IMR-90 (cell line): ENCODE results near the gene TMEM135. TPM values are rescaled to one million over a fixed set of nuclear protein-coding genes. Genes with fewer than 3 reads are reported as not detected.

Experiments
- ATAC-seq: fragments of 200-7000 bp; cut with Tn5 transposase; 2 replicates; pipeline ENCODE4 v1.9.1; 2020; ENCODE audit warnings: low read depth, mild to moderate bottlenecking, moderate library complexity
- BruUV-seq: library from RNA; stranded (reverse); fragments of 400-500 nt; replicated peaks from 2 replicates; lab custom pipeline; 2021; lab: Mats Ljungman, UMichigan
- CTCF ChIA-PET: fragments of 300-600 bp; formaldehyde crosslinking; extraction: SDS; loops from one replicate; lab custom pipeline; 2021; ENCODE audit warnings: antibody characterized with exemption; lab: Yijun Ruan, JAX
- POLR2A ChIA-PET: fragments of 300-600 bp; sonication (Branson Sonifier 250); formaldehyde crosslinking; loops from one replicate; lab custom pipeline; 2022; ENCODE audit warnings: antibody characterized with exemption; ENCODE audit not compliant: unreplicated experiment; lab: Charles Lee
- DNase-seq: peaks from one replicate; pipeline ENCODE4 v3.0.0; 2013
- H2AFZ ChIP-seq: replicated peaks from 2 replicates; pipeline ENCODE3; 2013; ENCODE audit warnings: low read length, mild to moderate bottlenecking; ENCODE audit not compliant: poor library complexity
- H2AK5ac ChIP-seq: 2 replicates; pipeline ENCODE4 v1.6.1; 2013; ENCODE audit warnings: low read depth, low read length, inconsistent platforms
- H2AK9ac ChIP-seq: replicated peaks from 2 replicates; pipeline ENCODE3; 2013; ENCODE audit warnings: mild to moderate bottlenecking, low read depth, low read length, moderate library complexity; ENCODE audit not compliant: poor library complexity
- H2BK120ac ChIP-seq: 2 replicates; pipeline ENCODE4 v1.6.1; 2013; ENCODE audit warnings: low read depth, low read length, inconsistent platforms
- H2BK15ac ChIP-seq: 3 replicates; pipeline ENCODE4 v1.6.1; 2013; ENCODE audit warnings: low read depth, low read length, inconsistent platforms
- H2BK20ac ChIP-seq: 2 replicates; pipeline ENCODE4 v1.6.1; 2013; ENCODE audit warnings: low read depth, mild to moderate bottlenecking, inconsistent platforms, low read length, moderate library complexity
- H2BK5ac ChIP-seq: 2 replicates; pipeline ENCODE4 v1.6.1; 2013; ENCODE audit warnings: mild to moderate bottlenecking, low read depth, low read length, inconsistent platforms; ENCODE audit not compliant: poor library complexity, severe bottlenecking
- H3K14ac ChIP-seq: replicated peaks from 2 replicates; pipeline ENCODE4 v1.6.1; 2013; ENCODE audit warnings: low read depth, low read length, inconsistent platforms
- H3K18ac ChIP-seq: 2 replicates; pipeline ENCODE4 v1.6.1; 2013; ENCODE audit warnings: low read depth, low read length, control low read depth
- H3K23ac ChIP-seq: 2 replicates; pipeline ENCODE4 v1.6.1; 2013; ENCODE audit warnings: low read depth, low read length, inconsistent platforms
- H3K27ac ChIP-seq: 2 replicates; pipeline ENCODE4 v1.5.1; 2013; ENCODE audit warnings: mild to moderate bottlenecking, control low read depth, low read length; ENCODE audit not compliant: insufficient read depth
- H3K27me3 ChIP-seq: 2 replicates; pipeline ENCODE4 v1.6.1; 2013; ENCODE audit warnings: low read length; ENCODE audit not compliant: control insufficient read depth, insufficient read depth
- H3K36me3 ChIP-seq: 2 replicates; pipeline ENCODE4 v1.6.1; 2013; ENCODE audit warnings: low read length, mixed read lengths; ENCODE audit not compliant: control insufficient read depth, insufficient read depth
- H3K4ac ChIP-seq: 2 replicates; pipeline ENCODE4 v1.6.1; 2013; ENCODE audit warnings: low read depth, low read length, inconsistent platforms
- H3K4me1 ChIP-seq: 2 replicates; pipeline ENCODE4 v1.6.1; 2013; ENCODE audit warnings: low read length, mixed read lengths; ENCODE audit not compliant: control insufficient read depth, insufficient read depth
- H3K4me2 ChIP-seq: 2 replicates; pipeline ENCODE4 v1.6.1; 2013; ENCODE audit warnings: low read depth, mild to moderate bottlenecking, control low read depth, low read length, moderate library complexity
- H3K4me3 ChIP-seq: 2 replicates; pipeline ENCODE4 v1.5.1; 2013; ENCODE audit warnings: low read depth, mild to moderate bottlenecking, control low read depth, low read length, moderate library complexity; ENCODE audit not compliant: insufficient read depth
- H3K56ac ChIP-seq: 2 replicates; pipeline ENCODE4 v1.6.1; 2013; ENCODE audit warnings: low read length, inconsistent platforms; ENCODE audit not compliant: insufficient read depth; ENCODE audit errors: extremely low read depth
- H3K79me1 ChIP-seq, 2 experiments: 2 replicates each; pipeline ENCODE4 v1.6.1; 2013; ENCODE audit warnings: low read length in 2 of 2, inconsistent platforms in 1 of 2, low read depth in 1 of 2
- H3K9ac ChIP-seq: 2 replicates; pipeline ENCODE4 v1.6.1; 2013; ENCODE audit warnings: low read depth, low read length, control low read depth
- H3K9me1 ChIP-seq: 2 replicates; pipeline ENCODE4 v1.6.1; 2013; ENCODE audit warnings: low read length, inconsistent platforms; ENCODE audit not compliant: insufficient read depth
- H3K9me3 ChIP-seq: 2 replicates; pipeline ENCODE4 v1.6.1; 2013; ENCODE audit warnings: low read length; ENCODE audit not compliant: control insufficient read depth, insufficient read depth
- H4K20me1 ChIP-seq: 2 replicates; pipeline ENCODE4 v1.6.1; 2013; ENCODE audit warnings: low read length, inconsistent platforms; ENCODE audit not compliant: insufficient read depth
- H4K5ac ChIP-seq: 2 replicates; pipeline ENCODE4 v1.6.1; 2013; ENCODE audit warnings: mild to moderate bottlenecking, low read depth, low read length, control low read depth
- H4K8ac ChIP-seq, 2 experiments: 2 replicates each; pipeline ENCODE4 v1.6.1; 2013; ENCODE audit warnings: low read depth in 2 of 2, low read length in 2 of 2, control low read depth in 1 of 2, inconsistent platforms in 1 of 2
- H4K91ac ChIP-seq: 2 replicates; pipeline ENCODE4 v1.6.1; 2013; ENCODE audit warnings: low read depth, low read length, inconsistent platforms; ENCODE audit not compliant: insufficient read depth
- BHLHE40 ChIP-seq: fragments of 150-350 bp; IDR thresholded peaks from 2 replicates; pipeline ENCODE4 v1.6.1; 2016; ENCODE audit warnings: mild to moderate bottlenecking, low read depth, low read length
- CEBPB ChIP-seq: IDR thresholded peaks from 2 replicates; pipeline ENCODE4 v1.6.1; 2012; ENCODE audit warnings: low read depth, low read length, improper control_type of control experiment
- CHD1 ChIP-seq: IDR thresholded peaks from 2 replicates; pipeline ENCODE4 v1.6.1; 2012; ENCODE audit warnings: low read depth, low read length, improper control_type of control experiment
- MAZ ChIP-seq: IDR thresholded peaks from 2 replicates; pipeline ENCODE4 v1.6.1; 2012; ENCODE audit warnings: low read depth, mild to moderate bottlenecking, low read length, improper control_type of control experiment, moderate library complexity, borderline replicate concordance
- USF2 ChIP-seq: fragments of 150-350 bp; IDR thresholded peaks from 2 replicates; pipeline ENCODE4 v1.6.1; 2017; ENCODE audit warnings: mild to moderate bottlenecking, antibody characterized with exemption, low read length, low read depth
- WGBS, 2 experiments: methylation state at CpG; one replicate each; pipeline versions ENCODE4 v1.1.5 to v1.1.7; 2013; ENCODE audit warnings: missing lambda C conversion rate in 2 of 2; ENCODE audit not compliant: insufficient read length in 1 of 2; ENCODE audit errors: extremely low coverage in 2 of 2; 5-methylcytosine and 5-hydroxymethylcytosine counted together
- dilution Hi-C: fragments of 300-500 bp; cut with HindIII; formaldehyde crosslinking; loops from one replicate; pipeline ENCODE4 v1.14.3; 2018; ENCODE audit warnings: low sequenced_read_pairs; ENCODE audit not compliant: unreplicated experiment
- in situ Hi-C: fragments of 300-500 bp; cut with MboI; formaldehyde crosslinking; loops from 3 replicates; pipeline ENCODE4 v1.14.3; 2019; ENCODE audit warnings: low sequenced_read_pairs, inconsistent platforms, mixed read lengths
- intact Hi-C: fragments of 100-400 bp; cut with micrococcal nuclease; formaldehyde crosslinking; loops from 2 replicates; pipeline ENCODE4 v1.10.0; 2022
- polyA plus RNA-seq, 3 experiments: library from polyadenylated mRNA; depleted of rRNA; stranded (reverse); fragments of >200 nt; gene quantifications; 2 replicates each; pipeline ENCODE4 v1.2.3, GENCODE V29; 2012; ENCODE audit warnings: low replicate concordance in 1 of 3
- total RNA-seq: library from RNA; depleted of rRNA; stranded (reverse); fragments of >200 nt; gene quantifications from 2 replicates; pipeline ENCODE4 v1.2.3, GENCODE V29; 2012

The TMEM135 gene
- total and polyA plus RNA-seq, 2 of the 4 experiments (the other 2 are of a cell fraction): 3.9 to 5.9 TPM

GRCh38 chr11:87038235-87038977, 672 bp downstream of the TMEM135 start:
- Histone ChIP-seq H3K9me1 (peaks cover 4% of the 10 kb centered on the region; the same call in 1 of the 2 replicates), H3K27ac (peak overlapping the region; percentile 71), H3K4me3 (peak overlapping the region; percentile 81), H2BK20ac (0 out of 2 replicates have a peak overlapping the region, but pooled peaks have one; percentile 2), H4K5ac (peak overlapping the region; percentile 19), H4K91ac (peak overlapping the region; percentile 86; the same call in 1 of the 2 replicates), H2AFZ (peak overlapping the region; percentile 94), H3K23ac (peak overlapping the region; percentile 93; the same call in 1 of the 2 replicates), H3K9me3 (no peaks in the 10 kb centered on the region), H4K8ac (peak overlapping the region; percentile 80 to 85; a peak in 3 of 4 replicates), H3K18ac (peak overlapping the region; percentile 72), H3K79me1 (peaks cover 14 to 35% of the 10 kb centered on the region in 2 experiments; a peak in 3 of 4 replicates), H2BK15ac (peak overlapping the region; percentile 84; the same call in 1 of the 3 replicates), H2BK120ac (peak overlapping the region; percentile 59), H3K4ac (peak overlapping the region; percentile 55), H2AK9ac (peak overlapping the region; percentile 97), H4K20me1 (no peaks in the 10 kb centered on the region; the same call in 1 of the 2 replicates), H3K4me1 (peaks cover 2% of the 10 kb centered on the region; the same call in 1 of the 2 replicates), H2AK5ac (peak overlapping the region; percentile 72; the same call in 1 of the 2 replicates), H3K36me3 (peaks cover 1% of the 10 kb centered on the region; the same call in 1 of the 2 replicates), H3K9ac (peak overlapping the region; percentile 81), H2BK5ac (peak overlapping the region; percentile 56), H3K14ac (peak overlapping the region; percentile 88), H3K27me3 (no peaks in the 10 kb centered on the region), H3K4me2 (peak overlapping the region; percentile 98), H3K56ac (peak overlapping the region; percentile 20; the same call in 1 of the 2 replicates)
- CTCF ChIA-PET: interaction anchor here (1.2 kb wide), 1 partner anchor 21 kb away, joined by 3 read pairs; no protein-coding TSS in a partner anchor
- dilution Hi-C loops (no loop called here), in situ Hi-C loops (no loop called here), intact Hi-C loops (loop anchor here (5.0 kb wide), 1 partner anchor 101 kb away; no protein-coding TSS in a partner anchor)
- POLR2A ChIA-PET: no interaction called here
- ATAC-seq (0 out of 2 replicates have a peak, but pooled peaks have one; percentile 12), DNase-seq (no peak)
- WGBS, 2 experiments: 0% methylated on average over 3 of the region's 9 CpGs; no CpG with 5 or more reads in 1 of the 2 experiments
- TF ChIP-seq CHD1 (no peak), MAZ (no peak), USF2 (no peak), BHLHE40 (no peak), CEBPB (no peak)
- no TSS peak for BruUV-seq
